ENCODE data around the gene SLFN5.
A peak's percentile ranks its signal among the peaks of the same experiment; 100 is the strongest.

SLFN5 gene

DNA sequence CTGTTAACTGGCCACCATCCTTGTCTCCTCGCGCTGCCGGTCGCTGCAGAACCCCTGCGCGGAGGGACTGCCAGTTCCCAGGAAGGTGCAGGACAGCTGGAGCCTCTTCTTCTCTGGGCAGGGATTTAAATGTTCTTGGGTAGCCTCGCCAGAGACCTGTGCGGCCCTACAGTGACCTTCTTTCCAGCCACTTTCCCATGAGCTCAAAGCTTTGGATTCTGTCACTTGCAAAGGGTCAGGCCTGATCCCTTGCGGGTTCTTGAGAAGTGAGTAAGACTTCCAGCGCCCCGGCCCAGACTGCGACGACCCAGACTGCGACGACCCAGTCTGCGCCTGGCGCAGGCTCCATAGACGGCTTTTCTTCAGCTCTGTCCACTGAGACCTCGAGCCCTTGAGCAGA lies 1.4 kb upstream of the SLFN5 start:
- FAIRE-seq (no peak), DNase-seq (ENCODE audit: insufficient read length, low spot score) (no peak)
- no peak for TF ChIP-seq POLR2AphosphoS5 (IDR thresholded peaks at IDR 0.05; ENCODE audit: low read depth, low read length)
- no peak for TF ChIP-seq POLR2A (IDR thresholded peaks at IDR 0.05; ENCODE audit: low read depth, low read length)

DNA sequence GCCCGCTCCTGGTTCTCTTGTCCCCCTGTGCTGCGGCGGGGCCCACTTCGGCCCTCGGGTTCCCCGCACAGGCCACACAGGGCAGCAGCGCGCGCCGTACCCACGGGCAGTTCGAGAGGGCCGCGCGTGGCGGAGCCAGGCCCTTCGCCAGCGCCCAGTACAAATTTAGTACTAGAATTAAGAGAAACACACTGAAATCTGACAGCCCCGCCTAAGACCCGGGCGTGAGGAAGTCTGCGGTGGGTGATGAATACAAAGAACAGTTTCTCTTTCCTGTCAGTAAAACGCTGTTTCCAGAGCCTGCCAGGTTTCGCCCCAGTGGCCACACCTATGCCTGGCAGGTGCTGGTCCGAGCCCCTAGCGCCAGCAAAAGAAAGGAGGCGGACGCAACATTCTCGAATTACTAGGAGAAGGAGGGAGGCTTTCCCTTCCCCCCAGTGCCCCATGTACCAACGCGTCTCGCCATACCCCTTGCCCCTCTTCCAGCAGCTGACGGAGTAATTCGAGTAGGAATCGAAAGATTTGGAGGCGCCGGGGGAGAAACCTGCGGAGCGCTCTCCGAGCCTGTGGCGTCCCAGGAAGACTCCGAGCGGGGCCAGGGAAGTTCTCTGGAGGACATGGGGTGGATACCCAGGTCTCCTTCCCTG lies 591 bp upstream of the SLFN5 start:
- TF ChIP-seq SPI1 (IDR thresholded peaks at IDR 0.05; ENCODE audit: low read depth, low read length) (peak; percentile 48), POU2F2 (IDR thresholded peaks at IDR 0.05; ENCODE audit: low read depth, low read length) (no peak)
- FAIRE-seq = peak; percentile 76

DNA sequence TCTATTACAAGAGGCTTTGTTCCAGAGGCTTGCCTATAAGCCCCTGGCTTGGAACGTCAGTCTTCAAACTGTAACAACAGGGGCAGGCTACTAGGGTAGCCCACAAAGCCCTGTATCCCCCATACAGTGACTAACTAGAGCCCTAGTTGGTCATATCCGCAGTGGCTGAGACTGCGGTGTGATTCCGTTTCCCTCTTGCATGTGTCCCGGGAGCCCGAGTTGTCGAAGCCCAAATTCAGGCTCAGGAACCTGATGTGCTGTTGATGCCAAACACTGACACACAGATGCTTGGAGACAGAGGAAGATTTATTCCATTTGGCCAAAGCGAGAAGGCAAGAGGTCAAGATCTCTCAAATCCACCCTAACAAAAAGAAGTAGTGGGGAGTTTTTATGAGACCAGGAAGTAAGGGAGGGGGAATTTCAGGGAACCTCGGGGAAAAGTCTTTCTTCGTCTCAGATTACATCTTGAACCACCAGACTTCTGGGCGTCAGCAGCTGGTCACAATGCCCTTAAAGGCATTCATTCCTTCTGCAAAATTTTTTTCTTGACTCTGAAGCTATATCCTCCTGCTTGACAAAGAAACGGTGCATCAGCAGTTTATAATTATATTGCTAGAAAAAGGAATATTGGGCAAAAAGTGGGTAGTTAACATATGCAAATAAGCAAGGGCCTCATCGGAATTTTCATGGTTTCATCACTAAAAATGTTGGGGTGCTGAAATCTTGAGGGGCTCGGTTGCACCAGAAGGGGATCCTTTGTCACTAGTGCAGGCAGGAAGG lies 879 bp downstream of the SLFN5 start:
- TF ChIP-seq PAX5 (IDR thresholded peaks at IDR 0.05; ENCODE audit: insufficient read depth, low read length, severe bottlenecking) (no peak), SPI1 (IDR thresholded peaks at IDR 0.05; ENCODE audit: low read depth, low read length) (no peak), POLR2A (IDR thresholded peaks at IDR 0.05; ENCODE audit: low read depth, low read length) (peak; percentile 10; the same call in 1 of the 2 replicates), POU2F2 (IDR thresholded peaks at IDR 0.05; ENCODE audit: low read depth, low read length) (peak; percentile 36; the same call in 1 of the 2 replicates)
- FAIRE-seq (peak; percentile 87), DNase-seq (ENCODE audit: insufficient read length, low spot score) (no peak)

More for the DNA sequence above, 591 bp upstream of the SLFN5 start:
- DNase-seq (ENCODE audit: insufficient read length, low spot score) = peak; percentile 83

DNA sequence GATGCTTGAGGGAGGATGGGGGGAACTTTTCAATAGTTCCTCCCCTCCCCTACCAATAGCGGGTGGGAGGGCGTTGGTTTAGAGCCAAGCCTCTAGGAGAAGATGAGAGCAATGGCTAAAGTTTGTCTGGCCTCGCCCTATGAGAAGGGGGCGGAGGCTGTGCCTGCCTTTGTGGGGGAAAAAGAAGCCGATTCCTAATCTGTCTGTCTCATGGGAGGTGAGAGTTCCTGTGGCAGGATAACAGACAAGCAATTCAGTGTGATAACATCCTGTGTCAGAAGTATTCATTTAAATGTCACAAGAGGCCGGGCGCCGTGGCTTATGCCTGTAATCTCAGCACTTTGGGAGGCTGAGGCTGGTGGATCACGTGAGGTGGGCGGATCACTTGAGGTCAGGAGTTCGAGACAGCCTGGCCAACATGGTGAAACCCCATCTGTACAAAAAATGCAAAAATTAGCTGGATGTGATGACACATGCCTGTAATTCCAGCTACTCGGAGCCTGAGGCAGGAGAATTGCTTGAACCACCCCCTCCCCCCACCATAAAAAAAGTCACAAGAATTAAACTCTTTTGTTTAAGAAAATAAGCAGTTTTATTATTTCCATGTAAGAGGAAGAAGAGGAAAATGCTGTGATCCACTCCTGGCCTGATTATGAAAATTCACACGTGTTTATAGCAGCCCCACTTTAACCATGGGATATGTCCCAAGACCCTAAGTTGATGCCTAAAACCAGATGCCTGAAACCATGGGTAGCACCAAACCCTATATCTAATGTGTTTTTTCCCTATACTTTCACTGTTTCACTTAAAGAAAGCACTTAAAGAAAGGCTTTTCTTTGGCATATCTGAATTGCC lies 1.7 kb downstream of the SLFN5 start:
- peak; percentile 82 for FAIRE-seq
- DNase-seq (ENCODE audit: insufficient read length, low spot score) = peak; percentile 29
- TF ChIP-seq POLR2A (IDR thresholded peaks at IDR 0.05; ENCODE audit: low read depth, low read length) (peak; percentile 63), PAX5 (IDR thresholded peaks at IDR 0.05; ENCODE audit: insufficient read depth, low read length, severe bottlenecking) (no peak)

DNA sequence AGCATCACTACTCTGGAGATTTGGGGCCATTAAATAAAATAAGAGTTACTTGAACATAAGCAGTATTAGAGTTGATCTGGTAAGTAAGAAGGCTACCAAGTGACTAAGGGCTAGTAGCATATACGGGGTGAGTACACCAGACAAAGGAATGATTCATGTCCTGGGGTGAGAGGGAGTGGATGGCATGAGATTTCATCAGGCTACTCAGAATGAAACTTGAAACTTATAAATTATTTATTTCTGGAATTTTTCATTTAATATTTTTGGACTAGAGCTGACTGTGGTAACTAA lies 2.3 kb downstream of the SLFN5 start:
- FAIRE-seq = no peak

DNA sequence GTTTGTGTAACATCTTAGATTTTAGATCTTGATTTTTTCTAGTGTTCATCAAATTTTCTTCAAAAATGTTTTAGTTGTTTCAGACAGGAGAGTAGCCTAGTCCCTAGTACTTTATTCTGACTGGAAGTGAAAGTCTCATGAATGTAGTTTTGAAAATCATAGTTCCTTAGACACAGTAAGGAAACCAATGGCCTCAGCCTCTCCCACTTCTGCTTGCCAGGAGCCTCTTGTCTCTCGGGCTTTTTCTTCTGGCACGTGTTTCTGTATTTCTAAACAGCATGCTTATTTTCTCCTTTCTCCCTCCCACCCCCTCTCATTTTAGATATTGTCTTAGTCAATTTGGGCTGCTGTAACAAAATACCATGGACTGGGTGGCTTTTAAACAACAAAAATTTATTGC lies 9.8 kb downstream of the SLFN5 start:
- no peak for FAIRE-seq
- DNase-seq (ENCODE audit: insufficient read length, low spot score) = no peak
- no peak for TF ChIP-seq PAX5 (IDR thresholded peaks at IDR 0.05; ENCODE audit: insufficient read depth, low read length, severe bottlenecking)
- peak; percentile 56 for TF ChIP-seq SPI1 (IDR thresholded peaks at IDR 0.05; ENCODE audit: low read depth, low read length)

More for the DNA sequence above, 2.3 kb downstream of the SLFN5 start:
- TF ChIP-seq SPI1 (IDR thresholded peaks at IDR 0.05; ENCODE audit: low read depth, low read length) (no peak), TAF1 (IDR thresholded peaks at IDR 0.05; ENCODE audit: low read depth, low read length) (no peak), POU2F2 (IDR thresholded peaks at IDR 0.05; ENCODE audit: low read depth, low read length) (no peak), POLR2AphosphoS5 (IDR thresholded peaks at IDR 0.05; ENCODE audit: low read depth, low read length) (no peak), POLR2A (IDR thresholded peaks at IDR 0.05; ENCODE audit: low read depth, low read length) (no peak), PAX5 (IDR thresholded peaks at IDR 0.05; ENCODE audit: insufficient read depth, low read length, severe bottlenecking) (no peak)
- no peak for DNase-seq (ENCODE audit: insufficient read length, low spot score)

DNA sequence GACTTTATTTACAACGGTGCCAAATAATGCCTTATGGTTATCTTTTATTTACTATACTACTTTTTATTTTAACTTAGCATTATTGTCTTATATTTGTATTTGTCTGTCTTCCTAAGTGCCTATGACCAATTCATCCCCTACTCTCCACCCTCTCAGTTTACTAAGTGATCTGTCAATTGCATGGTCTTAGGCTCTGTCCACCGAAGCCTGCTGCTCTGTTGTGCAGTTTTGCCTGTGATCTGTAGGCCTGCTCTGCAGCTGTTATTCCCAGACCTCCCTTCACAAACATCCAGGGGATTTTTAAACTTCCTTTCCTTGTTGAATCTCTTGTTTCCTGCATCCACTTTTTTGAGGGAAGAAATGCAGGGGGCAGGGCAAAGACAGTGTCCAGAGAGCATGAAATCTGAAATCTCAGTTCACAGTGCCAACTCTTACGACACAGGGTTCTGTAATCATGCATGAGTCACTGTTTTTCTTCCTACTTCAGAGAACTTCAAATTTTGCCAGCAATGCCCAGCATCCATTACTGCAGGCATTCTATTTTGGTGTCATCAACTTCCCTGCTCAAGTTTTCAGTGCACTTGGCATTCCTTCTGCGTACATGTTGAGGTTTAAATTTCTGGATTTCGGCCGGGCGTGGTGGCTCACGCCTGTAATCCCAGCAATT lies 11.4 kb downstream of the SLFN5 start:
- no peak for DNase-seq (ENCODE audit: insufficient read length, low spot score)
- TF ChIP-seq POLR2A (IDR thresholded peaks at IDR 0.05; ENCODE audit: low read depth, low read length) (no peak), SPI1 (IDR thresholded peaks at IDR 0.05; ENCODE audit: low read depth, low read length) (no peak), POU2F2 (IDR thresholded peaks at IDR 0.05; ENCODE audit: low read depth, low read length) (no peak), TAF1 (IDR thresholded peaks at IDR 0.05; ENCODE audit: low read depth, low read length) (no peak), POLR2AphosphoS5 (IDR thresholded peaks at IDR 0.05; ENCODE audit: low read depth, low read length) (no peak), PAX5 (IDR thresholded peaks at IDR 0.05; ENCODE audit: insufficient read depth, low read length, severe bottlenecking) (no peak)
- no peak for FAIRE-seq

DNA sequence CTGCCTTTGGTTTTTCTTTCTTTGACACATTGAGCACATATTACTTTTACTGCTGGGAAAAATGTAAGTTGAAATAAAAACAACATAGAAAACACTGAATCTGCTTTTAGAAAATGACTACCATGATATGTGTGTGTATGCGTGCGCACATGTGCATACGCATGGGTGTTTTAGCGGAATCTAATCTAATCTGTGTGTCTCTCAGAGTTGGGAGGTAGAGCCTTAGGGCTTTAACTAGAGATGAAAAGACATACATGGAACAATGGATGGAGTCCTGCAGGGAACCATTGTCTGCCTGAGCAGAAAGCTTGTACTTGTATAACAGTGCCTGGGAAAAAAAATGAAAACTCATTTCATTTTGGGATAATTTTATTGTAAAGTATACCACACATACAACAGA lies 12.4 kb downstream of the SLFN5 start:
- FAIRE-seq (no peak), DNase-seq (ENCODE audit: insufficient read length, low spot score) (no peak)
- TF ChIP-seq POU2F2 (IDR thresholded peaks at IDR 0.05; ENCODE audit: low read depth, low read length) = no peak
- TF ChIP-seq TAF1 (IDR thresholded peaks at IDR 0.05; ENCODE audit: low read depth, low read length) = no peak
- TF ChIP-seq POLR2A (IDR thresholded peaks at IDR 0.05; ENCODE audit: low read depth, low read length) = no peak
- no peak for TF ChIP-seq PAX5 (IDR thresholded peaks at IDR 0.05; ENCODE audit: insufficient read depth, low read length, severe bottlenecking)
- no peak for TF ChIP-seq POLR2AphosphoS5 (IDR thresholded peaks at IDR 0.05; ENCODE audit: low read depth, low read length)
- no peak for TF ChIP-seq SPI1 (IDR thresholded peaks at IDR 0.05; ENCODE audit: low read depth, low read length)

DNA sequence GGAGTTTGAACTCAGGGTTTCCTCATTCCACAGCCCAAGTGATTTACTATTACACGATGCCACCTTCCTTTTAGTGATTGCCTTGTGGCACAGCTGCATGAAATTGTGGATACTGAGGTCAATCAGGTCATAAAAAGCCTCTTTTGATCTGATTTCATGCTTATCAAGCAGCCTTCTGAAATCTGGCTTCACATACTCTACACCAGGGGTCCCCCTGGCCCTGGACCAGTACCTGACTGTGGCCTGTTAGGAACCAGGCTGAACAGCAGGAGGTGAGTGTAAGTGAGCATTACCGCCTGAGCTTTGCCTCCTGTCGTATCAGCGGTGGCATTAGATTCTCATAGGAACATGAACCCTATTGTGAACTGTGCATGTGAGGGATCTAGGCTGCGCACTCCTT lies 13.8 kb downstream of the SLFN5 start:
- DNase-seq (ENCODE audit: insufficient read length, low spot score) (no peak), FAIRE-seq (no peak)
- TF ChIP-seq POU2F2 (IDR thresholded peaks at IDR 0.05; ENCODE audit: low read depth, low read length) (no peak), SPI1 (IDR thresholded peaks at IDR 0.05; ENCODE audit: low read depth, low read length) (no peak), PAX5 (IDR thresholded peaks at IDR 0.05; ENCODE audit: insufficient read depth, low read length, severe bottlenecking) (no peak), TAF1 (IDR thresholded peaks at IDR 0.05; ENCODE audit: low read depth, low read length) (no peak), POLR2AphosphoS5 (IDR thresholded peaks at IDR 0.05; ENCODE audit: low read depth, low read length) (no peak), POLR2A (IDR thresholded peaks at IDR 0.05; ENCODE audit: low read depth, low read length) (no peak)
